SU-DHL-6 (cell line): Measurements from ENCODE around the gene ITGB8.

Experiments
- H2AFZ ChIP-seq: fragments of 200-600 bp; sonication (generic); 2 replicates; pipeline ENCODE4 v1.6.1; 2014; ENCODE audit warnings: low read depth, mild to moderate bottlenecking, moderate library complexity, mixed read lengths, antibody characterized with exemption, low read length; ENCODE audit not compliant: severe bottlenecking
- H3F3A ChIP-seq: fragments of 200-600 bp; shearing (Covaris generic); 2 replicates; pipeline ENCODE4 v1.6.0; 2016; ENCODE audit warnings: antibody characterized with exemption, mild to moderate bottlenecking; ENCODE audit not compliant: insufficient read depth
- H3K27ac ChIP-seq: fragments of 200-600 bp; sonication (generic); 2 replicates; pipeline ENCODE4 v1.5.1; 2016; ENCODE audit warnings: low read depth, mild to moderate bottlenecking, low read length, moderate library complexity, mixed read lengths
- H3K27me3 ChIP-seq: fragments of 200-600 bp; sonication (generic), shearing (Covaris generic); 2 replicates; pipeline ENCODE4 v1.6.0; 2014; ENCODE audit warnings: mild to moderate bottlenecking, low read length
- H3K36me3 ChIP-seq: fragments of 200-600 bp; sonication (generic); 2 replicates; pipeline ENCODE4 v1.6.1; 2014; ENCODE audit warnings: mild to moderate bottlenecking, low read length, mixed read lengths
- H3K4me2 ChIP-seq: fragments of 300-600, 200-600 bp; shearing (Covaris generic), sonication (generic); 2 replicates; pipeline ENCODE4 v1.6.0; 2014; ENCODE audit warnings: low read length, low read depth, mild to moderate bottlenecking; ENCODE audit not compliant: poor library complexity, severe bottlenecking
- H3K4me3 ChIP-seq: fragments of 200-600 bp; sonication (generic); 2 replicates; pipeline ENCODE4 v1.5.1; 2014; ENCODE audit warnings: antibody characterized with exemption, low read length, mild to moderate bottlenecking, mixed read lengths; ENCODE audit not compliant: insufficient read depth, poor library complexity, severe bottlenecking
- H3K79me2 ChIP-seq: fragments of 200-600 bp; sonication (generic); 2 replicates; pipeline ENCODE4 v1.6.1; 2014; ENCODE audit warnings: mild to moderate bottlenecking, low read length, moderate library complexity; ENCODE audit not compliant: insufficient read depth
- H3K9ac ChIP-seq: fragments of 200-600 bp; sonication (generic); 2 replicates; pipeline ENCODE4 v1.7.0; 2014; ENCODE audit warnings: mild to moderate bottlenecking, low read length
- H3K9me2 ChIP-seq: fragments of 200-600 bp; sonication (generic); replicated peaks from 2 replicates; pipeline ENCODE4 v1.6.1; 2014; ENCODE audit warnings: low read length; ENCODE audit not compliant: insufficient read depth
- H3K9me3 ChIP-seq: fragments of 200-600 bp; sonication (generic); 2 replicates; pipeline ENCODE4 v1.6.1; 2014; ENCODE audit warnings: low read length, mixed read lengths; ENCODE audit not compliant: insufficient read depth
- H4K20me1 ChIP-seq: fragments of 200-600 bp; sonication (generic); 2 replicates; pipeline ENCODE4 v1.6.1; 2014; ENCODE audit warnings: low read depth, mild to moderate bottlenecking, antibody characterized with exemption, low read length, moderate library complexity, mixed read lengths
- CTCF ChIP-seq: fragments of 200-600 bp; sonication (generic); IDR thresholded peaks from one replicate; pipeline ENCODE4 v1.5.1; 2017; ENCODE audit warnings: antibody characterized with exemption, mild to moderate bottlenecking, low read length, moderate library complexity; ENCODE audit not compliant: insufficient read depth, poor library complexity, severe bottlenecking
- EZH2phosphoT487 ChIP-seq: fragments of 200-600 bp; sonication (generic), shearing (Covaris generic); conservative IDR thresholded peaks from 2 replicates; pipeline ENCODE4 v1.6.1; 2018; ENCODE audit warnings: mild to moderate bottlenecking, antibody characterized with exemption, low read length, moderate library complexity, mixed read lengths

Gene ITGB8

GRCh38 chr7:20358762-20359282 is 28.1 kb downstream of the ITGB8 start:
- Histone ChIP-seq H2AFZ (no peak overlapping the region), H4K20me1 (no peaks in the 10 kb centered on the region), H3K9me3 (no peaks in the 10 kb centered on the region), H3K4me3 (no peak overlapping the region), H3F3A (no peaks in the 10 kb centered on the region), H3K9me2 (no peaks in the 10 kb centered on the region), H3K79me2 (no peaks in the 10 kb centered on the region), H3K9ac (no peak overlapping the region), H3K36me3 (no peaks in the 10 kb centered on the region), H3K27me3 (no peaks in the 10 kb centered on the region), H3K4me2 (no peak overlapping the region), H3K27ac (no peak overlapping the region)
- TF ChIP-seq EZH2phosphoT487 (no peak), CTCF (no peak)

GRCh38 chr7:20359341-20359963 is 28.8 kb downstream of the ITGB8 start:
- Histone ChIP-seq H3K36me3 (no peaks in the 10 kb centered on the region), H3K27me3 (no peaks in the 10 kb centered on the region), H3F3A (no peaks in the 10 kb centered on the region), H3K9ac (no peak overlapping the region), H2AFZ (no peak overlapping the region), H3K4me2 (no peak overlapping the region), H3K9me3 (no peaks in the 10 kb centered on the region), H3K4me3 (no peak overlapping the region), H3K27ac (no peak overlapping the region), H4K20me1 (no peaks in the 10 kb centered on the region), H3K9me2 (no peaks in the 10 kb centered on the region), H3K79me2 (no peaks in the 10 kb centered on the region)
- TF ChIP-seq EZH2phosphoT487, result no peak
- TF ChIP-seq CTCF, result no peak

GRCh38 chr7:20362574-20363253 is 32.0 kb downstream of the ITGB8 start:
- no peaks in the 10 kb centered on the region for H3K9me2 ChIP-seq
- TF ChIP-seq CTCF, result no peak
- TF ChIP-seq EZH2phosphoT487, result no peak
- H3K4me3 ChIP-seq, result no peak overlapping the region
- no peaks in the 10 kb centered on the region for H3K9me3 ChIP-seq
- no peaks in the 10 kb centered on the region for H3K27me3 ChIP-seq
- no peaks in the 10 kb centered on the region for H3F3A ChIP-seq
- H3K9ac ChIP-seq, result no peak overlapping the region
- no peak overlapping the region for H2AFZ ChIP-seq
- H3K36me3 ChIP-seq, result no peaks in the 10 kb centered on the region
- H3K27ac ChIP-seq, result no peak overlapping the region
- H3K79me2 ChIP-seq, result no peaks in the 10 kb centered on the region
- no peak overlapping the region for H3K4me2 ChIP-seq
- no peaks in the 10 kb centered on the region for H4K20me1 ChIP-seq
